Left lung (tissue), 10 donors: Measurements from ENCODE around the gene GNPDA2. TPM values are rescaled to one million over a fixed set of nuclear protein-coding genes. Genes with fewer than 3 reads are reported as not detected.

ENCODE experiments used
- ATAC-seq: fragments of 200-7000 bp; cut with Tn5 transposase; one replicate; pipeline ENCODE4 v1.9.1; 2020; ENCODE audit warnings: moderate library complexity
- DNase-seq, 4 donors: peaks; one replicate each; pipeline ENCODE4 v3.0.0-alpha.2; 2013 to 2020
- H3K27ac ChIP-seq, 2 donors: fragments of 200-600 bp; sonication (generic) in 1 of 2; one replicate each; pipeline versions ENCODE4 v1.5.0 to v1.8.0; 2020 to 2021
- H3K27me3 ChIP-seq, 2 donors: fragments of 200-600 bp; sonication (generic) in 1 of 2; one replicate each; pipeline versions ENCODE4 v1.5.0 to v1.8.0; 2020 to 2021
- H3K36me3 ChIP-seq, 2 donors: fragments of 200-600 bp; sonication (generic) in 1 of 2; one replicate each; pipeline versions ENCODE4 v1.5.0 to v1.8.0; 2020 to 2021
- H3K4me1 ChIP-seq, 2 donors: fragments of 200-600 bp; one replicate each; pipeline ENCODE4 v1.8.0; 2021
- H3K4me3 ChIP-seq, 2 donors: fragments of 200-600 bp; sonication (generic) in 1 of 2; one replicate each; pipeline versions ENCODE4 v1.5.0 to v1.8.0; 2020 to 2021; ENCODE audit warnings: mild to moderate bottlenecking in 1 of 2
- H3K9me3 ChIP-seq, 2 donors: fragments of 200-600 bp; sonication (generic) in 1 of 2; one replicate each; pipeline versions ENCODE4 v1.5.0 to v1.8.0; 2020 to 2021
- intact Hi-C, 2 donors: fragments of 100-400 bp; cut with DNase I; formaldehyde crosslinking; loops; one replicate each; pipeline versions ENCODE4 v1.11.2 to v1.14.2; 2022
- polyA plus RNA-seq, 6 donors: library from polyadenylated mRNA; unstranded; fragments of 120-200 nt; gene quantifications; one replicate each; pipeline ENCODE4 v1.2.1, GENCODE V29; 2013; ENCODE audit not compliant: insufficient read length in 6 of 6
- total RNA-seq, 2 donors: library from RNA; stranded (reverse); fragmentation: NEBNext Ultra II Directional; extraction: Animal tissue kit (Norgen Biotek cat#: 25700); gene quantifications; one replicate each; pipeline ENCODE4 v1.2.1, GENCODE V29; 2021
- TF ChIP-seq, protein P1 (sequence below), 2 donors: fragments of 200-600 bp; sonication (generic) in 1 of 2; IDR thresholded peaks; one replicate each; pipeline versions ENCODE4 v1.5.0 to v1.8.0; 2021; ENCODE audit warnings: antibody characterized with exemption in 2 of 2
- donor health status: DM: no; HTN: yes; CAD: no.
- donor health status: DM: no; HTN: no; CAD: no.

The GNPDA2 gene
- total and polyA plus RNA-seq, 8 donors: 12.1 to 34.9 (median 28.7) TPM

GRCh38 chr4:44675366-44675765 lies 51.0 kb downstream of the GNPDA2 start:
- no peak overlapping the region for H3K27ac ChIP-seq
- no peaks in the 10 kb centered on the region for H3K9me3 ChIP-seq
- H3K36me3 ChIP-seq: no peaks in the 10 kb centered on the region
- intact Hi-C loops: no loop called here
- H3K27me3 ChIP-seq: no peaks in the 10 kb centered on the region
- no peak for DNase-seq
- peaks cover 10 to 15% of the 10 kb centered on the region in 2 donors for H3K4me1 ChIP-seq
- no peak overlapping the region for H3K4me3 ChIP-seq
- no peak for ATAC-seq
- TF ChIP-seq, protein P1, sequence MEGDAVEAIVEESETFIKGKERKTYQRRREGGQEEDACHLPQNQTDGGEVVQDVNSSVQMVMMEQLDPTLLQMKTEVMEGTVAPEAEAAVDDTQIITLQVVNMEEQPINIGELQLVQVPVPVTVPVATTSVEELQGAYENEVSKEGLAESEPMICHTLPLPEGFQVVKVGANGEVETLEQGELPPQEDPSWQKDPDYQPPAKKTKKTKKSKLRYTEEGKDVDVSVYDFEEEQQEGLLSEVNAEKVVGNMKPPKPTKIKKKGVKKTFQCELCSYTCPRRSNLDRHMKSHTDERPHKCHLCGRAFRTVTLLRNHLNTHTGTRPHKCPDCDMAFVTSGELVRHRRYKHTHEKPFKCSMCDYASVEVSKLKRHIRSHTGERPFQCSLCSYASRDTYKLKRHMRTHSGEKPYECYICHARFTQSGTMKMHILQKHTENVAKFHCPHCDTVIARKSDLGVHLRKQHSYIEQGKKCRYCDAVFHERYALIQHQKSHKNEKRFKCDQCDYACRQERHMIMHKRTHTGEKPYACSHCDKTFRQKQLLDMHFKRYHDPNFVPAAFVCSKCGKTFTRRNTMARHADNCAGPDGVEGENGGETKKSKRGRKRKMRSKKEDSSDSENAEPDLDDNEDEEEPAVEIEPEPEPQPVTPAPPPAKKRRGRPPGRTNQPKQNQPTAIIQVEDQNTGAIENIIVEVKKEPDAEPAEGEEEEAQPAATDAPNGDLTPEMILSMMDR (IDR thresholded peaks at IDR 0.05): no peak

GRCh38 chr4:44674471-44674870 lies 51.9 kb downstream of the GNPDA2 start:
- Histone ChIP-seq H3K27ac (no peak overlapping the region), H3K9me3 (no peaks in the 10 kb centered on the region), H3K27me3 (no peaks in the 10 kb centered on the region), H3K36me3 (no peaks in the 10 kb centered on the region), H3K4me3 (no peak overlapping the region), H3K4me1 (peaks cover 6% of the 10 kb centered on the region in 2 donors)
- TF ChIP-seq, protein P1 (IDR thresholded peaks at IDR 0.05): no peak
- intact Hi-C loops: no loop called here
- DNase-seq (no peak), ATAC-seq (no peak)

GRCh38 chr4:44671636-44672035 lies 54.7 kb downstream of the GNPDA2 start:
- no peak for DNase-seq
- Histone ChIP-seq H3K27me3 (no peaks in the 10 kb centered on the region), H3K9me3 (no peaks in the 10 kb centered on the region), H3K27ac (no peak overlapping the region), H3K36me3 (no peaks in the 10 kb centered on the region), H3K4me1 (no peaks in the 10 kb centered on the region), H3K4me3 (no peak overlapping the region)
- intact Hi-C loops: no loop called here
- no peak for ATAC-seq
- TF ChIP-seq, protein P1 (IDR thresholded peaks at IDR 0.05): no peak

DNA sequence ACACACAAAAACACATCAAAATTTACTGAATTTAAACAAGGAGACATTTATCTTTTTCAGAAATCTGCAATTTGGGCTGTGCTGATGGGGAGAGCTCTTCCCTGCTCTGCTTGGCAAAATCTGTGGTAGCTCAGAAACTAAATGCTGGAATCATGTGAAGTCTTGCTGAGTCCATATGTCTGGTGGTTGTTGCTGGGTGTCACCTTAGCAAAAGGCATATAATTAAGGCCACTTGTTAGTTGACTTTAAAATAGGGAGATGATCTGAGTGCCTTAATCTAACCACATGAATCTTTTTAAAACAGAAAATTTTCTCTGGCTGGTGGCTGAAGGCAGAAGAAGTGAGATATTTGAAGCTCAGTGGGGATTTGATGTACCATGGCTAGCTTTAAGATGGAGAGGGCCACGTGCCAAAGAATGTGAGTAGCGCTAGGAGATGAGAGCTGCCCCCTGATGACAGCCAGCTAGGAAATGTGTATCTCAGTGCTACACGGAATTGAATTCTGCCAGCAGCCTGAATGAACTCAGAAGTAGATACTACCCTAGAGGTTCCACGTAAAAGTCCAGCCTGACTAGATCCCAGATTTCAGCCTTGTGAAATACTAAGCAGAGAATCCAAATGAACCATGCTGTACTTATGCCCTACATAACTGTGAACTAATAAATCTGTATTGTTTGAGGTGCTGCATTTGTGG lies 55.7 kb downstream of the GNPDA2 start:
- H3K27me3 ChIP-seq: no peaks in the 10 kb centered on the region
- DNase-seq (no peak), ATAC-seq (no peak)
- H3K4me1 ChIP-seq: no peaks in the 10 kb centered on the region
- H3K9me3 ChIP-seq: no peaks in the 10 kb centered on the region
- no peaks in the 10 kb centered on the region for H3K36me3 ChIP-seq
- TF ChIP-seq, protein P1 (IDR thresholded peaks at IDR 0.05): no peak
- H3K27ac ChIP-seq: no peak overlapping the region
- intact Hi-C loops: no loop called here
- H3K4me3 ChIP-seq: no peak overlapping the region

DNA sequence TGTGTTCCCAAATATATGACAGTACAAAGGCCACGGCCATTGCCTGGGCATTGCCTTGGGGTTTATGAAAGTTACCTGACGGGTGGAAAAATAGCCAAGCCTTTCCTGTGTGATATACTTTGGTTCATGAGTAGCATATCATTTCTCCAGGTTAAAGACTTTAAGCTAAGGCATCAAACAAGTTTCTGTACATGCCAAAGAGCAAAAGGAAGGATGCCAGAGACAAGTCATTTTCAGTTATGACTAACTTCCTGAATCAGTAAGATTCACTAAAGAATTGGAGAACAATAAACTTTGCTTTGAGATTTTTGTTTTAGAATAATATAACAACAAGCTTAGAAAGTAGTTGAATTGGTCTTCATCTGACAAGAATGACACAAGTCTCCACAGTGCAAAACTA lies 57.8 kb downstream of the GNPDA2 start:
- H3K4me3 ChIP-seq: no peak overlapping the region
- intact Hi-C loops: no loop called here
- ATAC-seq: no peak
- H3K27ac ChIP-seq: no peak overlapping the region
- DNase-seq: no peak
- H3K9me3 ChIP-seq: no peaks in the 10 kb centered on the region
- H3K27me3 ChIP-seq: no peaks in the 10 kb centered on the region
- H3K4me1 ChIP-seq: no peaks in the 10 kb centered on the region
- TF ChIP-seq, protein P1 (IDR thresholded peaks at IDR 0.05): no peak
- no peaks in the 10 kb centered on the region for H3K36me3 ChIP-seq
